Lower lobe of right lung (tissue), 2 donors: ENCODE measurements around the gene AP5B1. TPM values are rescaled to one million over a fixed set of nuclear protein-coding genes. Genes with fewer than 3 reads are reported as not detected.
A peak's percentile ranks its signal among the peaks of the same experiment; 100 is the strongest.
"Not testable (repeated sequence)": the region's sequence is repeated elsewhere in the genome, so short reads cannot be mapped to it uniquely, and the experiment has no call there.

Source experiments
- ATAC-seq, 2 donors: fragments of 200-7000 bp; cut with Tn5 transposase; one replicate each; pipeline ENCODE4 v1.9.1; 2020 to 2022; ENCODE audit warnings: mild to moderate bottlenecking in 2 of 2, moderate library complexity in 2 of 2
- DNase-seq: peaks from one replicate; pipeline ENCODE4 v3.0.0-alpha.2; 2020
- H3K27ac ChIP-seq: fragments of 200-600 bp; one replicate; pipeline ENCODE4 v1.8.0; 2022
- H3K27me3 ChIP-seq: fragments of 200-600 bp; one replicate; pipeline ENCODE4 v1.8.0; 2022; ENCODE audit warnings: low read depth
- H3K36me3 ChIP-seq: fragments of 200-600 bp; one replicate; pipeline ENCODE4 v1.8.0; 2022; ENCODE audit warnings: mild to moderate bottlenecking
- H3K4me1 ChIP-seq: fragments of 200-600 bp; one replicate; pipeline ENCODE4 v1.8.0; 2022
- H3K4me3 ChIP-seq: fragments of 200-600 bp; one replicate; pipeline ENCODE4 v1.8.0; 2022; ENCODE audit warnings: mild to moderate bottlenecking
- H3K9me3 ChIP-seq: fragments of 200-600 bp; one replicate; pipeline ENCODE4 v1.8.0; 2022
- intact Hi-C: fragments of 100-400 bp; cut with DNase I; formaldehyde crosslinking; loops from one replicate; pipeline ENCODE4 v1.11.0; 2022
- total RNA-seq: library from RNA; stranded (reverse); fragmentation: NEBNext Ultra II Directional; extraction: Animal tissue kit (Norgen Biotek cat#: 25700); gene quantifications from one replicate; pipeline ENCODE4 v1.2.1, GENCODE V29; 2021
- TF ChIP-seq, protein P1 (sequence below): fragments of 200-600 bp; IDR thresholded peaks from one replicate; pipeline ENCODE4 v1.8.0; 2022; ENCODE audit warnings: antibody characterized with exemption, mild to moderate bottlenecking
- donor health status: DM: no; HTN: yes; CAD: no; lungs with severe emphysema.

The AP5B1 gene
- total RNA-seq, 1 donor from 2014 or later: 46.3 TPM

- peak in 1 of 2 donors; percentile 31 for ATAC-seq
- no peak for DNase-seq
- TF ChIP-seq, protein P1, sequence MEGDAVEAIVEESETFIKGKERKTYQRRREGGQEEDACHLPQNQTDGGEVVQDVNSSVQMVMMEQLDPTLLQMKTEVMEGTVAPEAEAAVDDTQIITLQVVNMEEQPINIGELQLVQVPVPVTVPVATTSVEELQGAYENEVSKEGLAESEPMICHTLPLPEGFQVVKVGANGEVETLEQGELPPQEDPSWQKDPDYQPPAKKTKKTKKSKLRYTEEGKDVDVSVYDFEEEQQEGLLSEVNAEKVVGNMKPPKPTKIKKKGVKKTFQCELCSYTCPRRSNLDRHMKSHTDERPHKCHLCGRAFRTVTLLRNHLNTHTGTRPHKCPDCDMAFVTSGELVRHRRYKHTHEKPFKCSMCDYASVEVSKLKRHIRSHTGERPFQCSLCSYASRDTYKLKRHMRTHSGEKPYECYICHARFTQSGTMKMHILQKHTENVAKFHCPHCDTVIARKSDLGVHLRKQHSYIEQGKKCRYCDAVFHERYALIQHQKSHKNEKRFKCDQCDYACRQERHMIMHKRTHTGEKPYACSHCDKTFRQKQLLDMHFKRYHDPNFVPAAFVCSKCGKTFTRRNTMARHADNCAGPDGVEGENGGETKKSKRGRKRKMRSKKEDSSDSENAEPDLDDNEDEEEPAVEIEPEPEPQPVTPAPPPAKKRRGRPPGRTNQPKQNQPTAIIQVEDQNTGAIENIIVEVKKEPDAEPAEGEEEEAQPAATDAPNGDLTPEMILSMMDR: no peak
- Histone ChIP-seq H3K4me3 (no peak overlapping the region), H3K36me3 (no peaks in the 10 kb centered on the region), H3K9me3 (no peaks in the 10 kb centered on the region), H3K27me3 (no peaks in the 10 kb centered on the region), H3K27ac (no peak overlapping the region), H3K4me1 (peaks cover 2% of the 10 kb centered on the region)
- intact Hi-C loops: no loop called here
Measured at GRCh38 chr11:65764434-65764833, 16.3 kb downstream of the AP5B1 start.

GRCh38 chr11:65762816-65763215, 18.0 kb downstream of the AP5B1 start:
- H3K27ac ChIP-seq, DNase-seq, H3K4me3 ChIP-seq, H3K36me3 ChIP-seq, intact Hi-C loops, H3K27me3 ChIP-seq, ATAC-seq, H3K9me3 ChIP-seq, H3K4me1 ChIP-seq: not testable (repeated sequence)

- intact Hi-C loops, DNase-seq, H3K4me3 ChIP-seq, H3K9me3 ChIP-seq, H3K27ac ChIP-seq, H3K27me3 ChIP-seq, ATAC-seq, H3K4me1 ChIP-seq, H3K36me3 ChIP-seq: not testable (repeated sequence)
Measured at GRCh38 chr11:65762169-65762568, 18.6 kb downstream of the AP5B1 start.

DNA sequence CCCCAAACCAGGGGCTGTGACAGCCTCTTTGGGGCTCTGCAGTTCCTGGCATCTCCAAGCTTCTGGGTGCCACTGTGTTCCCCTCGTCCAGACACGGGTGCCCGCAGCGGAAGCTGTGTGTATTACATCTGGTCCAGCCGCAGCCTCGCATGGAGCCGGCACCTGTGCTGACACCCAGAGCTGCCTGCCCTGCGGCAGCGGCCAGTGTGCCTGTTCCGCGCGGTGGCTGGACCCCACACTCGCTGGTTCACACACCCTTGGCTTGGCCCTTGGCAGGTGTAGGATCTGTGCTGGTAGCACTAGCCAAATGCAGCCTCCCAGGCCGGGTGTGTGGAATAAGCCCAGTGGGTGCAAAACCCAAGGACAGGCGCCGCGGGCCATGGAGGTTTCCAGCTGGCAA, 35.7 kb downstream of the AP5B1 start:
- ATAC-seq: peak in 1 of 2 donors; percentile 43

GRCh38 chr11:65744699-65745042, 36.1 kb downstream of the AP5B1 start:
- DNase-seq (no peak), ATAC-seq (no peak)
- H3K9me3 ChIP-seq: no peaks in the 10 kb centered on the region
- intact Hi-C loops: no loop called here
- no peaks in the 10 kb centered on the region for H3K36me3 ChIP-seq
- H3K27me3 ChIP-seq: no peaks in the 10 kb centered on the region
- no peak overlapping the region for H3K27ac ChIP-seq
- no peaks in the 10 kb centered on the region for H3K4me1 ChIP-seq
- no peak overlapping the region for H3K4me3 ChIP-seq
- TF ChIP-seq, protein P1: no peak

More for the DNA sequence above, 35.7 kb downstream of the AP5B1 start:
- H3K9me3 ChIP-seq: no peaks in the 10 kb centered on the region
- TF ChIP-seq, protein P1: no peak
- H3K27ac ChIP-seq: no peak overlapping the region
- H3K36me3 ChIP-seq: no peaks in the 10 kb centered on the region
- DNase-seq: no peak
- no peak overlapping the region for H3K4me3 ChIP-seq
- no peaks in the 10 kb centered on the region for H3K27me3 ChIP-seq
- intact Hi-C loops: no loop called here
- no peaks in the 10 kb centered on the region for H3K4me1 ChIP-seq

GRCh38 chr11:65744026-65744698, 36.6 kb downstream of the AP5B1 start:
- Histone ChIP-seq H3K4me3 (no peak overlapping the region), H3K9me3 (no peaks in the 10 kb centered on the region), H3K27ac (no peak overlapping the region), H3K4me1 (no peaks in the 10 kb centered on the region), H3K27me3 (no peaks in the 10 kb centered on the region), H3K36me3 (no peaks in the 10 kb centered on the region)
- ATAC-seq: peak; percentile 59 to 70
- intact Hi-C loops: no loop called here
- TF ChIP-seq, protein P1: no peak
- no peak for DNase-seq
